Smooth muscle cell (in vitro differentiated cells): ENCODE data around the gene C16orf92. TPM values are rescaled to one million over a fixed set of nuclear protein-coding genes. Genes with fewer than 3 reads are reported as not detected.

Experiments
- DNase-seq: peaks from one replicate; lab custom pipeline; 2025; ENCODE audit not compliant: unreplicated experiment; lab: John Stamatoyannopoulos, UW
- H2AFZ ChIP-seq: fragments of 200-600 bp; sonication (generic); 2 replicates; pipeline ENCODE4 v1.6.0; 2016; ENCODE audit warnings: antibody characterized with exemption, low read depth, mild to moderate bottlenecking
- H3F3A ChIP-seq: fragments of 200-600 bp; sonication (generic); 2 replicates; pipeline ENCODE4 v1.6.0; 2017; ENCODE audit warnings: antibody characterized with exemption, low read depth
- H3K27ac ChIP-seq: fragments of 200-600 bp; sonication (generic); 2 replicates; pipeline ENCODE4 v1.5.1; 2016; ENCODE audit warnings: low read depth, mild to moderate bottlenecking
- H3K27me3 ChIP-seq: fragments of 200-600 bp; sonication (generic); 2 replicates; pipeline ENCODE4 v1.6.1; 2016; ENCODE audit warnings: low read depth, mild to moderate bottlenecking
- H3K36me3 ChIP-seq: fragments of 200-600 bp; sonication (generic); 2 replicates; pipeline ENCODE4 v1.5.1; 2016; ENCODE audit warnings: low read depth
- H3K4me1 ChIP-seq: fragments of 200-600 bp; sonication (generic); 2 replicates; pipeline ENCODE4 v1.5.1; 2016; ENCODE audit warnings: low read depth
- H3K4me2 ChIP-seq: fragments of 200-600 bp; sonication (generic); 2 replicates; pipeline ENCODE4 v1.6.0; 2016; ENCODE audit warnings: mild to moderate bottlenecking
- H3K4me3 ChIP-seq: fragments of 200-600 bp; sonication (generic); 2 replicates; pipeline ENCODE4 v1.5.1; 2016; ENCODE audit warnings: mild to moderate bottlenecking
- H3K79me2 ChIP-seq: fragments of 200-600 bp; sonication (generic); 2 replicates; pipeline ENCODE4 v1.6.0; 2016; ENCODE audit warnings: low read depth, mild to moderate bottlenecking
- H3K9ac ChIP-seq: fragments of 200-600 bp; sonication (generic); 2 replicates; pipeline ENCODE4 v1.6.0; 2016; ENCODE audit warnings: low read depth
- H3K9me3 ChIP-seq: fragments of 200-600 bp; sonication (generic); replicated peaks from 2 replicates; pipeline ENCODE4 v1.5.1; 2016; ENCODE audit warnings: low read depth
- H4K20me1 ChIP-seq: fragments of 200-600 bp; sonication (generic); 2 replicates; pipeline ENCODE4 v1.6.0; 2016; ENCODE audit warnings: low read depth
- CTCF ChIP-seq: fragments of 200-600 bp; sonication (generic); IDR thresholded peaks from 2 replicates; pipeline ENCODE4 v1.5.1; 2017; ENCODE audit warnings: borderline replicate concordance, mild to moderate bottlenecking, antibody characterized with exemption; ENCODE audit not compliant: insufficient read depth, poor library complexity, severe bottlenecking
- WGBS: methylation state at CpG from one replicate; pipeline ENCODE4 v1.1.7; 2016; ENCODE audit warnings: low lambda C conversion rate; 5-methylcytosine and 5-hydroxymethylcytosine counted together
- polyA plus RNA-seq: library from polyadenylated mRNA; unstranded; fragments of >200 nt; fragmentation: Nextera tagmentation; extraction: Ambion mirVana; gene quantifications from 2 replicates; pipeline ENCODE4 v1.2.1, GENCODE V29; 2016
- total RNA-seq: library from RNA; depleted of rRNA; stranded (reverse); fragments of >200 nt; gene quantifications from 2 replicates; pipeline ENCODE4 v1.2.3, GENCODE V29; 2014

C16orf92 gene
- total and polyA plus RNA-seq, 2 experiments from 2014 or later: not detected

GRCh38 chr16:30006095-30006473, 16.9 kb upstream of the C16orf92 start:
- Histone ChIP-seq H3K9ac (no peak overlapping the region), H3K27ac (no peak overlapping the region), H3K27me3 (peaks cover 18% of the 10 kb centered on the region), H3K9me3 (no peaks in the 10 kb centered on the region), H3K4me3 (no peak overlapping the region), H3K4me2 (no peak overlapping the region), H3F3A (no peaks in the 10 kb centered on the region), H3K36me3 (no peaks in the 10 kb centered on the region), H3K4me1 (peaks cover 9% of the 10 kb centered on the region), H3K79me2 (no peaks in the 10 kb centered on the region), H4K20me1 (no peaks in the 10 kb centered on the region), H2AFZ (no peak overlapping the region)
- TF ChIP-seq CTCF: no peak
- no peak for DNase-seq
- WGBS: 96% methylated on average over 18 of the region's 18 CpGs

GRCh38 chr16:30006659-30007377, 16.2 kb upstream of the C16orf92 start:
- Histone ChIP-seq H4K20me1 (no peaks in the 10 kb centered on the region), H3K27me3 (peaks cover 26% of the 10 kb centered on the region), H3F3A (no peaks in the 10 kb centered on the region), H3K36me3 (no peaks in the 10 kb centered on the region), H3K27ac (no peak overlapping the region), H3K4me1 (peaks cover 14% of the 10 kb centered on the region), H2AFZ (no peak overlapping the region), H3K79me2 (no peaks in the 10 kb centered on the region), H3K9me3 (no peaks in the 10 kb centered on the region), H3K4me2 (no peak overlapping the region), H3K9ac (no peak overlapping the region), H3K4me3 (no peak overlapping the region)
- no peak for DNase-seq
- no peak for TF ChIP-seq CTCF
- WGBS: 94% methylated on average over 32 of the region's 34 CpGs

GRCh38 chr16:30007378-30007895, 15.6 kb upstream of the C16orf92 start:
- Histone ChIP-seq H3K36me3 (no peaks in the 10 kb centered on the region), H3K4me3 (no peak overlapping the region), H3K4me2 (no peak overlapping the region), H4K20me1 (no peaks in the 10 kb centered on the region), H2AFZ (no peak overlapping the region), H3K27me3 (peaks cover 31% of the 10 kb centered on the region), H3K9ac (no peak overlapping the region), H3K79me2 (no peaks in the 10 kb centered on the region), H3K4me1 (peaks cover 14% of the 10 kb centered on the region), H3F3A (no peaks in the 10 kb centered on the region), H3K27ac (no peak overlapping the region), H3K9me3 (no peaks in the 10 kb centered on the region)
- WGBS: 86% methylated on average over 11 of the region's 11 CpGs
- no peak for TF ChIP-seq CTCF
- no peak for DNase-seq
